ENCODE results near the gene TBC1D16. TPM values are rescaled to one million over a fixed set of nuclear protein-coding genes. Genes with fewer than 3 reads are reported as not detected.

The TBC1D16 gene
- total RNA-seq, 1 donor, result 14.0 TPM

DNA sequence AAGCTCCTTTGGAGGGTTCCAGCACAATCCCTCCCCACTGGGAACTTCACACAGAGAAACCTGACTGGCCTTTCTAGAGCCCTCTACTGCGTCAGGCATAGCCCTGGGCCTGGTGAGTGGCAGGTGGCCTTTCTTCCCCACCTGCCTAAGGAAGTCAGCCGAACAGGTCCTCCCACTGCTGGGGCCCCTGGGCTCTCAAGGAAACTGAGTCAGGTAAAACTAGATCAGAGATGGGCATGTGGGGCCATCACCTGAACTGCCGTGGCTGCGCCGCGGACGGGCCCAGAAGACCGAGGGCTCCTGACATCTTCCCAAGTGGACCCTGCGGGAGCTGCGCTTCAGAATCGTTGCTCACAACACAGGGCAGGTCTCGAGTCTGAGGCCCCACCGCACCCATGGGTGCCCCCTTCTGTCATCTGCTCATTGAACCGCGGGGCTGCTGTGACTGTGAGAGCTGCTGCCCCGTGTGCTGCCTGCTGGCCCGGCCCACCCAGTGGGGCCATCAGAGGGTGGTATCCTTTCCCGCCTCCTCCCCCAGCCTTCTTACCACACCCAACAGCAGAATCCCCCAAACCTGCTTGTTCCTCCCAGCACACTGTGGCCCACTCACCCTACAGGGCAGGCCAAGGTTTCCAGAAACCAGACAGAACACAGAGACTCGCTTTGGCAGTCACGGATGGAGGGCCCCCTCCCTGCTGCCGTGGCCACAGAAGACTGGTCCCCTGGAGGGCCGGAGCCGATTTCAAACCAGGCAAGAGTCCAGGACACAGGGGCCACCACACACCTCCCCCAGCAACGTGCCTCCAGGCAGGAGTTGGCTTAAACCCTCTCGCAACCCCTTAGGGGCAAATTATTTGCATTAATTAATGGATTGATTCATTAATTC, 81.1 kb downstream of the TBC1D16 start:
- no peak for DNase-seq (ENCODE audit: low read depth in 2 of 3, low spot score in 2 of 3)

DNA sequence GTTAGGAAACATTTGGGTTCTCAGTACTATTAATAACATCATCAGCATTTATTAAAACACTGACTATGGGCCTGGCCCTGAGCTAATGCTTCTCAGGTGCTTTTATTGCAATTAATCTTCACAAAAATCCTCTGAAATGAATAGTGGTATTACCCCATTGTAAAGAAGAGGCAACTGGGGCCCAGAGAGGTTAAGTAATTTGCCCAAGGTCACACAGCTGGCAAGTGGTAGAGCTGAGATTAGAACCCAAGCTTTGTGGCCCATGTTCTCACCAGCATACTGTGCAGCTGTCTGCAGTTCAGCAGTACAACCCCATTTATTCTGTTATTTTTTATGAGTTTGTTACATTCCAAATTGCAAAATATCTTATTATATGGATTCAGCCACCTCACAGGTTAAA, 82.3 kb downstream of the TBC1D16 start:
- no peak for DNase-seq (ENCODE audit: low read depth in 2 of 3, low spot score in 2 of 3)

DNA sequence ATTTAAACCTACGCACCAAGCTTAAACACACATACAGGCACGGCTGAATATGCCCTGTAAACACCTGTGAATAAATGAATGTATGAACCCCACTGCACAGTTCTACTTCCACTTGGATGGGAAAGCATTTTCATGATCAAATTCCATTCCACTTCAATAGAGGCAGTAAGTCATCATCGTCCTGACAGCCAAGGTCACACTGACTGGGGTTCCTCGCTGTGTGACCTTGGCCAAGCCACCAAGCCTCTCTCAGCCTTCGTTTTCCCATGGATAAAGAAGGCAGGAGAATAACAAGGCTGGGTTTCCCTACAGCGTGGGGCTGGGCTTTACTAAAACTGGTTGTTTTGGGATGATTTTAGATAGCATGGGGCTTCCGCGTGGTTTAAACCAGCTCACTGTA, 82.8 kb downstream of the TBC1D16 start:
- DNase-seq (ENCODE audit: low read depth in 2 of 3, low spot score in 2 of 3), result no peak

DNA sequence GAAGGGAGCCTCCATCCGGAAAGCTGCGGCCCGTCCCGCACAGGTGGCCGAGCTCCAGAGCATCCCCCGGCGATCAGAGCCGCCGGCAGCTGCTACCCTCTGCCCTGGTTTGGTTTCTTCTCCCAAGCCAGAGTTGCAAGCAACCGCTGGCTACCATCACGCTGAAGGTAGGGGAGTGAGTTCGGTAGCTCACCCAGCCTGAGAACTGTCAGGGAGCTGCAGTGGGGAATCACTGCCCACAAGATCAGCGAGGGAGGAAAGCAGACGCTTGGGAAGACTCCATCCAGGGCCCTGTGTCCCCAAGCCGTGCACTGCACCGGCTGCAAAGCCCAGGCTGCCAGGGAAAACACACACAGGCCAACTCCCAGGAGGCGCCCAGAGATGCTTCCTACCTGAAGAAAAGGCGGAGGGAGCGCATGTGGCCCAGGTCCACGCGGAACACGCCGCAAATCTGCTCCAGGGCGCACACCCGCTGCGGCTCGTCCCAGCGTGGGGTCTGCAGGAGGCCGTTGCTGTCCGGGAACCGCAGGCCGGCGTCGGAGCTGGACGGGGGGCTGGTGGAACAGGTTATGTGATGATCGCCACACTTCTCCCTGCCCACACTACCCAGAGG, 83.3 kb downstream of the TBC1D16 start:
- DNase-seq (ENCODE audit: low read depth in 2 of 3, low spot score in 2 of 3), result no peak

DNA sequence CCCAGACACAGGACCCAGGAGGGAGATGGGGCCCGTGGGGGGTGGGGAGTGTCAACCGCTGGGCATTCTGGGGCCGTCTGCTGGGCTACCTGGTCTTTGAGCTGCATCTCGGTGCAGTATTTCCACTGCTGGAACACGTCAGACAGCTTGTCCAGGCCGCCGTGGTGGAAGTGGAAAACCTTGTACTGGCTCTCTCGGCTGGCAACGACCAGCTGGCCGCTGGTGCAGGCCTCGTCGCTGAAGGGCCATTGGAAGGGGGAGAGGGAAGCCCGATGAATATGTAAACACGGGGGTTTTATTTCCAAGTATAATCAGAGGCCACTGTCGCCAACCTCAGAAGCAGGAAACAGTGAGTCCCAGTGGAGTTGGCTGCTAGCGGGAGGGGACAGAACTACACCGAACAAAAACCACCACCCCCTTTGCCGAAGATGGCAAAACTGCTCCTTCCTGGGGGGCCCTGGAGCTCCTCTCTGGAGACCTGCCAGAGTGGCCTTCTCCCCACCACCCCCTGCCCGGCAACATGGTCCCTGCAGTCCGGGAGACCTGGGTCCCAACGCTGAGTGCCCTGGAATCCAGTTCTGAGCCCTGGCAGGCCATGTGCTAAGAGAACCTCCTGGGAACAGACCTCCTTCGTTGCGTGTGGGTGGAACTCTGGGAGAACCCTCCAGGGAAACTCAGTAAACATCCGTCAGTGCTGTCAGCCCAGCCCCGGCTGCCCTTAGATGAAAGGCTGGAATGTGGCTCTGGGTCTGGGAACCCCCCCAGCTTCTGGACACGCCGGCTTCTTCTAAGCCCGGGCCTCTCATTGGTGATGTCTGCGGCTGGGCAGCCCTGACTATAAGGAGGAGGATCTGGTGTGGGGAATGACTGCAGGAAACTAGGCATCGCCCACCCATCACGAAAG, 84.1 kb downstream of the TBC1D16 start:
- no peak for DNase-seq (ENCODE audit: low read depth in 2 of 3, low spot score in 2 of 3)

DNA sequence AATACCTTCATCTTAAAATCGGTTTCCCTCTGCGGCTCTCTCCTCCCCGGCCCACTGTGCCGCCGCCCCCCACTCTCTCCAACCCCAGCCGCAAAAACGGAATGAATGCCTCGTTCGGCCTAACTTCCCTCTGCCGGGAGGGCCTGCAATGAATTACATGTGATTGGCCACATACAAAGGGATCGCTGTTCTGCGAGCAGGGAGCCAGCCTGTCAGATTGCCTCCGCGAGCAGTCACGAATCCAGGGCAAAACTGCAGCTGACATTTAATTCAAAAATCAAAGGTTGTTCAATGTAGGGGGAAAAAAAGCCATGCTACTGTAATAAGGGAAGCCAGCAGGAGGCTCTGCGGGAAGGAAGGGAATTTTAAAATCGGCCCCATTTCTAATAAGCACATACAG, 84.9 kb downstream of the TBC1D16 start:
- DNase-seq (ENCODE audit: low read depth in 2 of 3, low spot score in 2 of 3), result no peak

DNA sequence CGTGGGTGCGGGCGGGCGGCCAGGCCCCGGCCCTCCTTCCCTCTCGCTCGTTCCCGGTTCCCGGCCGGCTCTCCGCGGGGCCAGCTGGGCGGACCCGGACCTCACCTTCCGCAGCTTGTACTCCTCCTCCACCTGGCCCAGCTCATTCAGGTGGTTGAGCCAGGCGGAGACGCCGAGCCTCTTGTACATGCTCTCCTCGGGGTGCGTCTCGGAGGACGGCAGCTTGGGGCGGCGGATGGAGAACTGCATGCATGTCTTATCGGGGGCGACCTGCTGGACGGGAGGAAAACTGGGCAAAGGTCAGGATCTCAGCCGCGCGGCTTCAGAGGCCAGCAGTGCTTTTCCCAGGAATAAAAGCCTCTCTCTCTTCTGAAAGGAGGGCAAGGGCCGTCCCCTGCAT, 85.4 kb downstream of the TBC1D16 start:
- DNase-seq (ENCODE audit: low read depth in 2 of 3, low spot score in 2 of 3), result no peak

DNA sequence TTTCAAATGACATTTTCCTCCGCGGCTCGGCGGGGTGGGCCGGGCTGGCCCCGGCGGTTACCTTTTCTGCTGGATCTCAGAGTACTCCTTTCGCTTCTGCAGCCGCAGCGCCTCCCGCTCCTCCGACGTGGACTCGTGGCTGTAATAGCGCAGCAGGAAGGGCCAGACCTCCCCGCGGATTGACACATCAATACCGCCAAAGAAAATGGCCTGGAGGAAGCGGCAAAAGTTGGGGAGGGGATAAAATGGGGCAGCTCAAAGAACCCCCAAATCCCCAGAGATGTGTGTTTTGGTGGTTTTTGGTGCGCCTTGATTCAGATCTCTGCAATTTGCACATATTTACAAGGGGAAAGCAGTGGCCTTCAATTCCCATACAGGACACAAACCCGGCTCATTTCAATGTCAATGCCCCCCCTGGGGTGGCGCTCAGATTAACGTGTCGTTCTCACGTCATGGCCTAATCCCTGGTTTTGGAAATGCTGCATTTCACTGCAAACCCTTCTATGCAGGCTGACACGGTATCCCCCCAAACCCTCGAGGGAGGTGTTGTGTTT, 85.9 kb downstream of the TBC1D16 start:
- DNase-seq (ENCODE audit: low read depth in 2 of 3, low spot score in 2 of 3), result no peak

DNA sequence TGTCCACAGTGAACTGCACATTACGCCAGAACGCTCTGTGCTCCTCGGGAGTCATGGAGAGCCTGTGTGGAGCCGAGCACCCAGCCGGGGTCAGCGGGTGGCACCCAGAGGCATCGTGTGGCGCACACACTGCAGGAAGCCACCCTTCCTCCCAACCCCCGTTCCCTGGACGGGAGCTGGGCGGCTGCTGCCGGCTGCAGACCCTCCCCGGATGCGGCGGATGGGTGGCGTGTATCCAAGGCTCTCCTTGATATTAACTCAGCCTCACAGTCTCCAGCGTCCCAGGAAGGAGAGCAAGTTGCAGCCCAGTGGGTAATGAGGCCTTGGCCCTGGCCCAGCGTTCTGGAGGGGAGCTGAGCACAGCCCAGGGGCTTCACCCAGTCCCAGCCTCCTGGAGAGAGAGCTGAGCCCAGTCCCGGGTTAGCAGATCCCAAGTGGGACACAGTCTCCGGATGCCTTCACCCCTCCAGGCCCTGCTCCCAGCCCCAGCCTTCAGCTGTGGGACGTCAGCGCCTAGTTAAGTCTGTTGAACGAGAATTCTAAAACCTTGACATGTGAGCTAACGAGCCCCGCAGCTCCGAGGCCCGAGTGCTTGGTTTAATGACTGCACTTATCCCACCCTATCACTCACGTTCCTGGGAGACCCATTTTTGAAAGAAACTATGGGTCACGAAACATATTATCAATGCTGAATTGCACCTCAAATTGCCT, 86.6 kb downstream of the TBC1D16 start:
- DNase-seq (ENCODE audit: low read depth in 2 of 3, low spot score in 2 of 3), result no peak

DNA sequence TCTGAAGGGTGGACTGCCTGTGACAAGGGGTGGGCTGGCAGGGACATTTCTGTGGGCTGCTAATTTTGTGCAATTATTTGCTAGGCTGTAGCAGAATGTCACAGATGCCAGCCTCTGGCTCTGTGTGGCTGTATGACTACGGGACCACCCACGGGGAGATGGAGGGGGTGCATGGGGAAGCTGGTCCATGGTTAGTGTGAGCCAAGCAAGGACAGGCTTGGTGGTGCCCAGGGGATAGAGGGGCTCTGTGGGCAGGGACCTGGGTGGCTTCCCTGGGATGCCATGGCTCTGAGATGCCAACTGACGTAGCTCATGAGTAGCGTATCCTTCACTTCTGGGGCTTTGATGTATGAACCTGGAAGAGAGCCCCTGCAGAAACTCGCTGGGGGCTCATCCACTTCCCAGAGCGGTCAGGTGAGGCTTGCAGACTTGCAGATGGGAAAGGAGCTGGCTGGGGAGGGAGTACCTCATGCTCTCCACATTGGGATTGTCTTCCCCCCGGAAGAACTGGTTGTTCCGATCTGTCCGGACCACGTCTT, 87.2 kb downstream of the TBC1D16 start:
- no peak for DNase-seq (ENCODE audit: low read depth in 2 of 3, low spot score in 2 of 3)

DNA sequence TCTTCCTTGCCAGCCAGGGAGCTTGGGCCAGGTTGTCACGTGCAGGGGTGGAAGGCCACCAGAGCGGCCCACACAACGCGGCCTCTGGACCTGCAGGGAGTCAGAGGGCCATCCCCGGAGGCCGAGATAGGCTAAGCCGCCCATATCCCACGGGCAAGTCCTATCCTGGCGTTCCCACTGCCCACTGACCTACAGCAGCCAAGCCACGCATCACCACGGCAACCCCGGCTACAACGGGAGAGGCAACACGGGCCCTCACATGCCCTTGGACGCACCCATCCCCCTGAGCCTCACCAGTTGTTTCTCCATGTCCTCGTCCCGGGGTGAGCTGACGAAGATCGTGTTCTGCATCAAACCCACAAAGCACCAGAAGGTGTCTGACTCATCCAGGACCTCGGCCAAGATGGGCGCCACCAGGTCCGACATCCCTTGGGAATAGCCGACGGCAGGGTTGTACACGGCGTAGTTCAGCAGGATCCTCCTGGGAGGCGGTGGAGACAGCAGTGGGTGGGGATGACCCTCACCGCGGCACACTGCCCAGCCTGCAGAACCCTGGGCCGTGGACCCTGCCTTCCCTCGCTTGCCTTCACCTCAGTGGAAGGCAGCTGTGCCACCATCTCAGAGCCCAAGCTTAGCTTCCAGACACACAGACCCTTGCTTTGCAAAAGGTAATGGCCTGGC, 88.2 kb downstream of the TBC1D16 start:
- no peak for DNase-seq (ENCODE audit: low read depth in 2 of 3, low spot score in 2 of 3)

DNA sequence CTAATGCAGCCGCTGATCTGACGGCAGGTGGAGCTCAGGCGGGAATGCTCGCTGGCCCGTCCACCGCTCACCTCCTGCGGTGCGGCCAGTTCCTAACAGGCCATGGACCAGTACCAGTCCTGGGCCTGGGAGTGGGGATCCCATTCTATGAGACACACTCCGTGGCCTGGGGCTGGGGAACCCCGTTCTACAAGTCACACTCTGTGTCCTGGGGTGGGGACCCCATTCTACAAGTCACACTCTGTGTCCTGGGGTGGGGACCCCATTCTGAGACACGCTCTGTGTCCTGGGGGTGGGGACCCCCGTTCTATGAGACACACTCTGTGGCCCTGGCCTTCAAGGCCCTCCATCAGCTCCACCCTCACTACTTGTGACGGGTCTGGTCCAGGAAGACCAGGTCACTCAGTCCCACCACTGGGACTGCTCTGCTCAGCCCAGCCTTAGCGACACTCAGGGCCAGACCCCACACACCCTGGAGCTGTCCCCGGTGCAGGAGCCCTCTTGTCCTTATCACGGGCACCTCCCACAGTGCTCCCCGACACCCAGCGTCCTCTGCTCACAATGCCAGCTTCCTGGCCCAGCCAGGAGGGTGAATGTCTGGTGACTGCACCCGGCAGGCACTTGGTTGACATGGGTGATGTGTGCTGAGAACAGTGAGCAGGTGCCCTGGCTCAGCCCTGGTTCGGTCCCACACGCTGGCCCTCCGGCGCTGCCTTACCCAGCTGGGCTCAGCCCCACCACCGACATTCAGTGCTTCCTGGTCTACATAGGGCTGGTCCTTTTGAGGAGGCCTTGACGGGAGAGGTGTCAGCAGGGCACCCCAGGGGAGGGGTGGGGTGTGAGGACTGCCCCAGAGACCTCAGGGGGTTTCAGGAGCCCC, 89.1 kb downstream of the TBC1D16 start:
- no peak for DNase-seq (ENCODE audit: low read depth in 2 of 3, low spot score in 2 of 3)

DNA sequence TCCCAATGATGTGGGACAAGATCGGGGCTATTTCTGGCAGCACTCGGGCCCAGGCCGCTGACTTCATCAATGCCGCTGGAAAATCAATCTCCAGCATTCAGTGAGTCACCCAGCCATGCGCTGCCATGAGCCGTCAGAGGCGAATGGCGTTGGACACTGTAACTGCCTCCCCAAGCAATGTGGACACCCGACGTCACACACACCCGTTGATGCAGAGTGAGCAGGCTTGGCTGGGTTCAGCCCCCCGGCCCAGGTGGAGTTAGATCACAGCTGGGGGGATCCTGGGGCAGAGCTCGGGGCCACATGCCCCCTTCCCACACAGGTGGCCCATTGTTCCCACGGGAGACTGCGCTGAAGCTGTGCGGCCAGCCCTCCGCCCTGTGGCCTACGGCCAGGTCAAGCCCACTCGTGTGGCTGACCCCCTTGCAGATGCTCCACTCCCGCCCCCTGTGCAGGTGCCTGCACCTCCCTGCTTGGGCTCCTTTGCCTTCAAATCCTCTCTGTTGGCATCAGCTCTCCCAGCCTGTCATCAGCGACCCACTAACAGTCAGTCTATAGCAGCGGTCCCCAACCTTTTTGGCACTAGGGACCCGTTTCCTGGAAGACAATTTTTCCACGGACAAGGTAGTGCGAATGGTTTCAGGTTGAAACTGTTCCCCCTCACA, 89.9 kb downstream of the TBC1D16 start:
- no peak for DNase-seq (ENCODE audit: low read depth in 2 of 3, low spot score in 2 of 3)

DNA sequence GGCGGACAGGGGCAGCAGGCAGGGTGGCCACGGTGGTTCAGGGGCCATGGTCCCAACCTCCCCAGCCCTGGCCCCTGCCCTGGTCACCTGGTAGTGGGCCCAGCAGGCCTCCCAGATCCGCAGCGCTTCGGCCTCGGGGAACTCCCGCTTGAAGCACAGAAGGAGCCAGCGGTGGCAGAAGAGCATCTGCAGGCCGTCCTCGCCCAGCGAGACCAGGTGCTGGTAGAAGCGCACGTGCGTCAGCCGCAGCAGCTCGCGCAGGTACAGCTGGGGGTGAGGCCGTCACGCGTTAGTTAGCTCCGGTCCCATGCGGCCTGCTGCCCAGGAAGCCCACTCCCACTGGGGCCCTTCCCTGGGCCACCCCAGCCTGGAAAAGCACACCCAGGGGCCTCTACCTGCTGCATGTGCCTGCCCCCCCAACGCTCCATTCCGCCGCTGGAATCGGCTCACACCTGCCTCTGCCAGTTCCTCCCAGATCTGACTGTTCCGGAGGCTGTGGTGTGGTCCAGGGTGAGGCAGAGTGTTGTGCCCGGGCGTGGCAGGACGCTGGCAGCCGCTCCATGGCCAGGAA, 90.8 kb downstream of the TBC1D16 start:
- no peak for DNase-seq (ENCODE audit: low read depth in 2 of 3, low spot score in 2 of 3)

DNA sequence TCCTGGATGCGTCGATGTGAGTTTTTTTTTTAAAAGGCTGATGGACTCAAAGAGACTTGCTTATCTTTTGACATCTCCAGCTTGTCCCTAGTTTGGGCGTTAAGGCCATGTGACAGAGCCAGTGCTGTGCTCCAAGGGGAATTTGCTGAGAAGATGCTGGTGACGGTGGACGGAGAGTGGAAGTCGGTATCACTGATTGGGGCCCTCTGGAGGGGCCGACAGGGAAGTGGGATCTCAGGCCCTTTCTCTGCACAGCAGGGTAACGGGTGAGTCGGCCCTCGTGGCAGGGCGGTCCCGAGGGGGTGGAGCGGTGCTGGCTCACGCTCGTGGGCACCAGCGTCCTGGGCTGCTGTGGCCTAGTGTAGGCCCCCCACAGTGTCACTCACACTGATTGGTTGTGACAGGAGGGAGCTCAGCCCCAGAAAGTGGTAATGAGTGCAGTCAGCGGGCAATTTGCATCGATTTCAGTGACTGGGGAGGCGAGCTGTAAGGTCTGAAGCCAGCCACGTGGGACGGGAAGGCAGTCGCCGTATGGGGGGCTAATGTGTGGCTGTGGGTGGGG, 91.3 kb downstream of the TBC1D16 start:
- no peak for DNase-seq (ENCODE audit: low read depth in 2 of 3, low spot score in 2 of 3)

DNA sequence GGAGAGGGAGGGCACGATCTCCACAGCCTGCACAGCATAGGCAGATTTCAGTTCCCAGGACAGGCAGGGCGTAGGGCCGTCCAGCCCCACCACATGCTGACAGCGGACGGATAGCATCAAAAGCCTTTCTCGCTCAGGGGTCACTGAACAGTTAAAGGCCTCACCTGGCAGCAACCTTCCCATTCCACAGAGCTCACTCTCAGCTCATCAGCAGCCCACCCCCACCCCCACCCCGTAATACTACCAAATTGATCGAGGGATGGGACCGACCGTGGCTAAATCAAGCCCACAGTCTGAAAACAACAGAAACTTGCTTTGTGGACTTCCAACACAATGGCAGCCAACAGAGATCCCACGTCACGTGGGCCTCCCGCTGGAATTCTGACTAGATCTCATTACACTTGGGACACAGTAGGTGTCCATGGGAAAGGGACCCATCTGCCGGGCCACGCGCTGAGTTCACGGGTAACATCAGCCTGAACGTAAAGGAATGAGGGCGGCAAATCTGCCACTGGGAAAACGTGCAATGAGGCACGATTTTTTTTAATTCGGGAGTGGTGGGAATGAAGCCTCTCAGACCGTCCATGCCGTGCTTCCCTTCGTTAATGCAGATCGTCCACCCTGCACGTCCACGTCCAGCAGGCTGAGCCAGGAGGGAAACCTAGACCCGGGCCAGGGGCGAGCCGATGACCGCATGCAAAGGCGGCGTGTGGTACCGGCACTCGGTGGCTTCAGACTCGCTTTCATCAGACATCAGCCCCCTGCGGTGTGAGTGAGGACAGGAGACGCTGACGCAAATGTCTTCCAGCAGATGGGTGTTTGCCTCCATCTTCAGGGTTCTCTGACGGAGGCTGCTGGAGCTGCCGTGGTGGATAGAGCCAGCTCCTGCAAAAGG, 92.1 kb downstream of the TBC1D16 start:
- no peak for DNase-seq (ENCODE audit: low read depth in 2 of 3, low spot score in 2 of 3)

Measured in hematopoietic multipotent progenitor cell (in vitro differentiated cells).